GM12878 (cell line): ENCODE data around the gene GARNL3. TPM values are rescaled to one million over a fixed set of nuclear protein-coding genes. Genes with fewer than 3 reads are reported as not detected.

Experiments
- ATAC-seq: fragments of 200-7000 bp; cut with Tn5 transposase; 3 replicates; pipeline ENCODE4 v1.9.1; 2020; ENCODE audit warnings: mild to moderate bottlenecking, moderate library complexity
- BruUV-seq: library from RNA; stranded (reverse); fragments of 400-500 nt; replicated peaks from 2 replicates; lab custom pipeline; 2021; lab: Mats Ljungman, UMichigan
- CTCF ChIA-PET: fragments of 300-600 bp; sonication (Branson Sonifier 250); formaldehyde crosslinking; extraction: SDS; loops from one replicate; lab custom pipeline; 2021; ENCODE audit warnings: inconsistent platforms; lab: Yijun Ruan, JAX
- POLR2A ChIA-PET: fragments of 350-600 bp; formaldehyde crosslinking; extraction: SDS; loops from one replicate; lab custom pipeline; 2021; ENCODE audit warnings: inconsistent platforms; lab: Charles Lee
- RAD21 ChIA-PET: fragments of 300-600 bp; sonication (Branson Sonifier 250); formaldehyde crosslinking; loops from one replicate; lab custom pipeline; 2023; ENCODE audit warnings: antibody characterized with exemption; ENCODE audit not compliant: unreplicated experiment; lab: Charles Lee
- SMC1A ChIA-PET: fragments of 300-600 bp; sonication (Branson Sonifier 250); formaldehyde crosslinking; loops from one replicate; lab custom pipeline; 2023; ENCODE audit not compliant: unreplicated experiment, uncharacterized antibody; lab: Charles Lee
- DNase-seq: peaks from one replicate; pipeline ENCODE4 v3.0.0-alpha.2; 2011; ENCODE audit warnings: low read depth, low spot score
- FAIRE-seq: peaks from 3 replicates; lab custom pipeline; 2011; peaks lifted over from hg19 to GRCh38; lab: Jason Lieb, UNC
- H2AFZ ChIP-seq: 2 replicates; pipeline ENCODE4 v1.6.0; 2011; ENCODE audit warnings: low read depth, low read length, control low read depth; ENCODE audit not compliant: control insufficient read depth
- H3K27ac ChIP-seq: 2 replicates; pipeline ENCODE4 v1.5.1; 2011; ENCODE audit warnings: control low read depth; ENCODE audit not compliant: control insufficient read depth, insufficient read depth
- H3K27me3 ChIP-seq, 2 experiments: replicated peaks in 1 of 2; 2 replicates each; pipeline versions ENCODE4 v1.6.0 to v1.6.1; 2011; ENCODE audit warnings: low read length in 1 of 2; ENCODE audit not compliant: control insufficient read depth in 2 of 2, insufficient read depth in 2 of 2
- H3K36me3 ChIP-seq, 2 experiments: 2 replicates each; pipeline ENCODE4 v1.5.1; 2011; ENCODE audit warnings: low read length in 1 of 2; ENCODE audit not compliant: control insufficient read depth in 2 of 2, insufficient read depth in 2 of 2
- H3K4me1 ChIP-seq: 2 replicates; pipeline ENCODE4 v1.6.1; 2011; ENCODE audit warnings: mild to moderate bottlenecking, low read length, moderate library complexity, mixed read lengths; ENCODE audit not compliant: control insufficient read depth, insufficient read depth
- H3K4me2 ChIP-seq: 2 replicates; pipeline ENCODE4 v1.6.0; 2011; ENCODE audit warnings: control low read depth; ENCODE audit not compliant: control insufficient read depth, insufficient read depth
- H3K4me3 ChIP-seq: fragments of 200-600 bp; sonication (generic); 2 replicates; pipeline ENCODE4 v1.5.1; 2016
- H3K79me2 ChIP-seq: 2 replicates; pipeline ENCODE4 v1.6.0; 2011; ENCODE audit warnings: low read length; ENCODE audit not compliant: control insufficient read depth, insufficient read depth
- H3K9ac ChIP-seq: 2 replicates; pipeline ENCODE4 v1.8.0; 2011; ENCODE audit warnings: low read length, control low read depth, mixed read lengths; ENCODE audit not compliant: control insufficient read depth, insufficient read depth
- H3K9me3 ChIP-seq: replicated peaks from 3 replicates; pipeline ENCODE4 v1.5.1; 2011; ENCODE audit warnings: mild to moderate bottlenecking, low read length; ENCODE audit not compliant: control insufficient read depth, insufficient read depth
- H4K20me1 ChIP-seq: 2 replicates; pipeline ENCODE4 v1.6.0; 2011; ENCODE audit not compliant: control insufficient read depth, insufficient read depth
- BHLHE40 ChIP-seq, 2 experiments: fragments of 450-650 bp in 1 of 2; IDR thresholded peaks; 2 replicates each; pipeline ENCODE4 v1.6.1; 2011 to 2017; ENCODE audit warnings: low read depth in 2 of 2, borderline replicate concordance in 1 of 2, improper control_type of control experiment in 1 of 2, low read length in 1 of 2, mild to moderate bottlenecking in 1 of 2
- CBFB ChIP-seq: IDR thresholded peaks from 2 replicates; pipeline ENCODE4 v1.6.1; 2016; ENCODE audit warnings: antibody characterized with exemption, low read depth
- ETV6 ChIP-seq, 2 experiments: fragments of 450-650 bp in 1 of 2; IDR thresholded peaks in 1 of 2; conservative IDR thresholded peaks in 1 of 2; 2 replicates each; pipeline ENCODE4 v1.6.1; 2014; ENCODE audit warnings: antibody characterized with exemption in 1 of 2, borderline replicate concordance in 1 of 2, low read depth in 1 of 2, mild to moderate bottlenecking in 1 of 2, moderate library complexity in 1 of 2
- MEF2A ChIP-seq: IDR thresholded peaks from 2 replicates; pipeline ENCODE4 v1.6.1; 2011; ENCODE audit warnings: low read depth, mild to moderate bottlenecking, low read length, moderate library complexity; ENCODE audit not compliant: insufficient read depth
- NFYA ChIP-seq: IDR thresholded peaks from 2 replicates; pipeline ENCODE4 v1.6.1; 2011; ENCODE audit warnings: low read depth, mild to moderate bottlenecking, low read length, improper control_type of control experiment, borderline replicate concordance
- NFYB ChIP-seq: IDR thresholded peaks from 2 replicates; pipeline ENCODE4 v1.6.1; 2011; ENCODE audit warnings: low read depth, mild to moderate bottlenecking, low read length, improper control_type of control experiment, moderate library complexity; ENCODE audit not compliant: insufficient read depth
- SMARCA5 ChIP-seq: fragments of 450-650 bp; IDR thresholded peaks from 2 replicates; pipeline ENCODE4 v1.6.1; 2017; ENCODE audit warnings: mild to moderate bottlenecking
- SMC3 ChIP-seq: IDR thresholded peaks from 2 replicates; pipeline ENCODE4 v1.6.1; 2011; ENCODE audit warnings: low read length, improper control_type of control experiment, borderline replicate concordance
- SREBF2 ChIP-seq: IDR thresholded peaks from 2 replicates; pipeline ENCODE4 v1.6.1; 2012; ENCODE audit warnings: mild to moderate bottlenecking, low read length
- SUZ12 ChIP-seq: fragments of 200-600 bp; sonication (generic); IDR thresholded peaks from one replicate; pipeline ENCODE4 v1.6.1; 2018; ENCODE audit warnings: antibody characterized with exemption, mild to moderate bottlenecking; ENCODE audit not compliant: unreplicated experiment
- WGBS: methylation state at CpG from one replicate; pipeline ENCODE4 v1.1.6; 2016; ENCODE audit warnings: low lambda C conversion rate; ENCODE audit not compliant: insufficient replicate concordance, insufficient coverage; ENCODE audit errors: missing lambda C conversion rate; 5-methylcytosine and 5-hydroxymethylcytosine counted together
- in situ Hi-C: fragments of 300-500 bp; cut with MboI; formaldehyde crosslinking; loops from 9 replicates; pipeline ENCODE4 v1.14.3; 2018; ENCODE audit warnings: mixed read lengths
- intact Hi-C: fragments of 100-400 bp; cut with micrococcal nuclease; formaldehyde crosslinking; loops from one replicate; pipeline ENCODE4 v1.14.2; 2022; ENCODE audit not compliant: unreplicated experiment
- polyA plus RNA-seq, 11 experiments: library from polyadenylated mRNA; depleted of rRNA in 4 of 11; unstranded in 6 of 11; stranded (reverse) in 5 of 11; fragments of >200 nt; fragmentation: Nextera tagmentation in 4 of 11; fragmentation: Illumina TruSeq in 1 of 11; extraction: Ambion mirVana in 4 of 11; extraction: Trizol in 1 of 11; gene quantifications; 1 replicate in 1 of 11; 2 replicates in 10 of 11; pipeline versions ENCODE4 v1.2.1 to v1.2.3, GENCODE V29; 2011 to 2016; ENCODE audit warnings: inconsistent platforms in 2 of 11, missing spikeins in 2 of 11, low read depth in 1 of 11
- total RNA-seq, 4 experiments: library from RNA; depleted of rRNA in 3 of 4; stranded (reverse); fragments of >200 nt in 3 of 4; fragmentation: Illumina TruSeq in 1 of 4; extraction: Trizol in 1 of 4; gene quantifications; 2 replicates each; pipeline versions ENCODE4 v1.2.1 to v1.2.3, GENCODE V29; 2013 to 2021
- TF ChIP-seq, protein P1 (sequence below): fragments of 450-650 bp; IDR thresholded peaks from 2 replicates; pipeline ENCODE4 v1.6.1; 2018; ENCODE audit warnings: mild to moderate bottlenecking, low read depth, moderate library complexity; ENCODE audit not compliant: partially characterized antibody

Gene GARNL3
- total and polyA plus RNA-seq, 10 of the 15 experiments (the other 5 are each of a cell fraction or from before 2014, with no cell fraction given) = 0.89 to 13.2 (median 6.3) TPM

DNA sequence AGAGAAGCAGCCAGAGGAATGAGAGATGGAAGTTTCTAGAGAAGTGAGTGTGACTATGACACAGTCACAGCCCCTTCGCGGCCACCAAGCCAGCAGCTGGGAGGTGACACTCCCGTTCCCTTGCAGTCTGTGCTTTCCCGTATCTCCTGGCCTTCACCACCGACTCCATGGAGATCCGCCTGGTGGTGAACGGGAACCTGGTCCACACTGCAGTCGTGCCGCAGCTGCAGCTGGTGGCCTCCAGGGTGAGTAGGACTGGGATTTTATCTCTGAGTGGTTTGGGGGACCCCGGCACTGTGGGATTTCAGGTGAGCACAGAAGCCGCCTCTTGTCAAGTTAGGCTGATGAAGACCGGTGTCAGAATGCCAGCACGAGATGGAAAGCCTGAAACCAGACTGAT, 120.3 kb downstream of the GARNL3 start:
- no peak for FAIRE-seq
- Histone ChIP-seq H3K36me3 (no peaks in the 10 kb centered on the region), H3K4me3 (no peak overlapping the region), H3K27me3 (no peaks in the 10 kb centered on the region), H3K79me2 (no peaks in the 10 kb centered on the region), H3K4me1 (peaks cover 18% of the 10 kb centered on the region), H4K20me1 (no peaks in the 10 kb centered on the region), H2AFZ (no peak overlapping the region), H3K4me2 (no peak overlapping the region), H3K9me3 (no peaks in the 10 kb centered on the region), H3K9ac (no peak overlapping the region), H3K27ac (no peak overlapping the region)
- ChIA-PET SMC1A (interaction anchor here (1.0 kb wide), 1 partner anchor 8 kb away, joined by 3 read pairs; no protein-coding TSS in a partner anchor), RAD21 (no interaction called here), CTCF (interaction anchor here (1.1 kb wide), 1 partner anchor 12 kb away, joined by 3 read pairs; the partner anchor contains the start of gene SLC2A8), POLR2A (interaction anchor here (1.6 kb wide), 1 partner anchor 12 kb away, joined by 4 read pairs; the partner anchor contains the start of gene SLC2A8)
- TF ChIP-seq BHLHE40 (IDR thresholded peaks at IDR 0.05; ENCODE audit: borderline replicate concordance in 1 of 2, low read depth in 2 of 2, low read length in 1 of 2) (peak in 1 of 2 experiments; percentile 36; a peak in 1 of 4 replicates), SMARCA5 (no peak), NFYA (no peak), NFYB (no peak)
- intact Hi-C loops = no loop called here
- in situ Hi-C loops = no loop called here
- BruUV-seq = no TSS peak
- no peak for DNase-seq
- WGBS = 92% methylated on average over 13 of the region's 13 CpGs
- no peak for ATAC-seq

DNA sequence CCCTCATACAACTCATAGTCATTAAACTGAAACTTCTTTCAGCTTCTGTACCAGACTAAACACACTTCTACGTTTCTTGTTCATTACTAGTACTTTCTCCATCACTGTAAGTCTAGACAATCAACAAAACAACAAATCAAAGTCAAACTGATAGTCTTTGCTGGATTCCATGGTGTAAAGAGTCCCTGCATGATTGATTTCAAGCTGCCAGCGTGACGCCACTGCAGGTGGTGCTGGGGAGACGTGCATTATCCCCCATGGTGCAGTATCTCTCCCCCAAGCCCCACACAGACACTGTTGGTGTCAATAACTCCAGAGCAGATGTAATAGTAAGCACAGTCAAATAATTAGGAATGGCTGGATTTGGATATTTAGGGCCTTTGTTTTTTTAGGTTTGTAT, 121.7 kb downstream of the GARNL3 start:
- no peak overlapping the region for H3K9ac ChIP-seq
- no peak for DNase-seq
- H3K9me3 ChIP-seq = no peaks in the 10 kb centered on the region
- no peak for FAIRE-seq
- H2AFZ ChIP-seq = no peak overlapping the region
- intact Hi-C loops = no loop called here
- no peak overlapping the region for H3K4me3 ChIP-seq
- CTCF ChIA-PET = no interaction called here
- no peaks in the 10 kb centered on the region for H3K36me3 ChIP-seq
- RAD21 ChIA-PET = no interaction called here
- SMC1A ChIA-PET = no interaction called here
- in situ Hi-C loops = no loop called here
- no peaks in the 10 kb centered on the region for H3K79me2 ChIP-seq
- no peak overlapping the region for H3K4me2 ChIP-seq
- H3K4me1 ChIP-seq = peaks cover 27% of the 10 kb centered on the region
- WGBS = 52% methylated on average over 4 of the region's 4 CpGs
- ATAC-seq = no peak
- no peak overlapping the region for H3K27ac ChIP-seq
- no peaks in the 10 kb centered on the region for H4K20me1 ChIP-seq
- POLR2A ChIA-PET = interaction anchor here (1.6 kb wide), 1 partner anchor 11 kb away, joined by 4 read pairs; the partner anchor contains the start of gene SLC2A8
- BruUV-seq = no TSS peak
- no peaks in the 10 kb centered on the region for H3K27me3 ChIP-seq
- TF ChIP-seq CBFB (no peak), SMC3 (no peak), SREBF2 (no peak), ETV6 (conservative IDR thresholded peaks at IDR 0.05 in 1 of 2, IDR thresholded peaks at IDR 0.05 in 1 of 2; ENCODE audit: borderline replicate concordance in 1 of 2, low read depth in 1 of 2) (no peak), SUZ12 (no peak), MEF2A (no peak)
- TF ChIP-seq, protein P1, sequence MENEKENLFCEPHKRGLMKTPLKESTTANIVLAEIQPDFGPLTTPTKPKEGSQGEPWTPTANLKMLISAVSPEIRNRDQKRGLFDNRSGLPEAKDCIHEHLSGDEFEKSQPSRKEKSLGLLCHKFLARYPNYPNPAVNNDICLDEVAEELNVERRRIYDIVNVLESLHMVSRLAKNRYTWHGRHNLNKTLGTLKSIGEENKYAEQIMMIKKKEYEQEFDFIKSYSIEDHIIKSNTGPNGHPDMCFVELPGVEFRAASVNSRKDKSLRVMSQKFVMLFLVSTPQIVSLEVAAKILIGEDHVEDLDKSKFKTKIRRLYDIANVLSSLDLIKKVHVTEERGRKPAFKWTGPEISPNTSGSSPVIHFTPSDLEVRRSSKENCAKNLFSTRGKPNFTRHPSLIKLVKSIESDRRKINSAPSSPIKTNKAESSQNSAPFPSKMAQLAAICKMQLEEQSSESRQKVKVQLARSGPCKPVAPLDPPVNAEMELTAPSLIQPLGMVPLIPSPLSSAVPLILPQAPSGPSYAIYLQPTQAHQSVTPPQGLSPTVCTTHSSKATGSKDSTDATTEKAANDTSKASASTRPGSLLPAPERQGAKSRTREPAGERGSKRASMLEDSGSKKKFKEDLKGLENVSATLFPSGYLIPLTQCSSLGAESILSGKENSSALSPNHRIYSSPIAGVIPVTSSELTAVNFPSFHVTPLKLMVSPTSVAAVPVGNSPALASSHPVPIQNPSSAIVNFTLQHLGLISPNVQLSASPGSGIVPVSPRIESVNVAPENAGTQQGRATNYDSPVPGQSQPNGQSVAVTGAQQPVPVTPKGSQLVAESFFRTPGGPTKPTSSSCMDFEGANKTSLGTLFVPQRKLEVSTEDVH = no peak
